WTC11 (cell line): ENCODE results near the gene MED12. TPM values are rescaled to one million over a fixed set of nuclear protein-coding genes. Genes with fewer than 3 reads are reported as not detected.

Experiments used
- ATAC-seq: fragments of 200-7000 bp; cut with Tn5 transposase; 2 replicates; pipeline ENCODE4 v1.10.0; 2021; ENCODE audit warnings: mild to moderate bottlenecking, moderate library complexity
- CTCF ChIA-PET: fragments of 300-600 bp; sonication (Branson Sonifier 250); formaldehyde crosslinking; loops from one replicate; lab custom pipeline; 2021; ENCODE audit warnings: antibody characterized with exemption; lab: Charles Lee
- POLR2A ChIA-PET: fragments of 350-600 bp; sonication (Branson Sonifier 250); formaldehyde crosslinking; loops from one replicate; lab custom pipeline; 2021; ENCODE audit warnings: antibody characterized with exemption; lab: Charles Lee
- DNase-seq: peaks from one replicate; pipeline ENCODE4 v3.0.0; 2021; ENCODE audit warnings: low spot score
- H3K27ac Mint-ChIP-seq: 2 replicates; pipeline ENCODE4 v1.8.0; 2021; ENCODE audit warnings: mixed read lengths
- H3K27me3 Mint-ChIP-seq: 2 replicates; pipeline ENCODE4 v1.8.0; 2021; ENCODE audit warnings: low read depth, mild to moderate bottlenecking, moderate library complexity, mixed read lengths
- H3K36me3 Mint-ChIP-seq: 2 replicates; pipeline ENCODE4 v1.8.0; 2021; ENCODE audit warnings: mixed read lengths
- H3K4me1 Mint-ChIP-seq: 2 replicates; pipeline ENCODE4 v1.8.0; 2022; ENCODE audit warnings: mixed read lengths
- H3K4me3 Mint-ChIP-seq: 2 replicates; pipeline ENCODE4 v1.8.0; 2021; ENCODE audit warnings: mild to moderate bottlenecking, moderate library complexity, mixed read lengths
- H3K9me3 Mint-ChIP-seq: 2 replicates; pipeline ENCODE4 v1.8.0; 2021; ENCODE audit warnings: mixed read lengths
- AFF4 ChIP-seq: sonication (generic); formaldehyde crosslinking; IDR thresholded peaks from 2 replicates; pipeline ENCODE4 v1.8.1; 2023; ENCODE audit warnings: mild to moderate bottlenecking, missing genetic modification reagents, borderline replicate concordance
- ATF3 ChIP-seq: sonication (generic); formaldehyde crosslinking; conservative IDR thresholded peaks from 2 replicates; pipeline ENCODE4 v1.8.1; 2022; ENCODE audit warnings: mild to moderate bottlenecking, missing genetic modification reagents
- ATF6 ChIP-seq: sonication (generic); formaldehyde crosslinking; IDR thresholded peaks from 2 replicates; pipeline ENCODE4 v1.8.1; 2023; ENCODE audit warnings: mild to moderate bottlenecking, missing genetic modification reagents
- CBFB ChIP-seq: sonication (generic); formaldehyde crosslinking; IDR thresholded peaks from 2 replicates; pipeline ENCODE4 v1.8.1; 2022; ENCODE audit warnings: mild to moderate bottlenecking, low read depth, missing genetic modification reagents
- CREM ChIP-seq: sonication (generic); formaldehyde crosslinking; IDR thresholded peaks from 2 replicates; pipeline ENCODE4 v1.8.1; 2022; ENCODE audit warnings: mild to moderate bottlenecking, missing genetic modification reagents, moderate library complexity
- CTCF ChIP-seq: fragments of 200-600 bp; IDR thresholded peaks from 2 replicates; pipeline ENCODE4 v1.8.0; 2022; ENCODE audit warnings: antibody characterized with exemption
- ERG ChIP-seq: fragments of 250-450 bp; sonication (Bioruptor Pico); IDR thresholded peaks from 2 replicates; pipeline ENCODE4 v1.8.0; 2021; ENCODE audit warnings: mild to moderate bottlenecking
- FOXP4 ChIP-seq: sonication (generic); formaldehyde crosslinking; IDR thresholded peaks from 2 replicates; pipeline ENCODE4 v1.8.0; 2022; ENCODE audit warnings: mild to moderate bottlenecking, missing genetic modification reagents
- GRHL2 ChIP-seq: fragments of 250-450 bp; sonication (Bioruptor Pico); IDR thresholded peaks from 2 replicates; pipeline ENCODE4 v1.8.0; 2022; ENCODE audit warnings: mild to moderate bottlenecking, moderate library complexity; ENCODE audit not compliant: insufficient replicate concordance, severe bottlenecking
- GTF2I ChIP-seq: fragments of 250-450 bp; sonication (Bioruptor Pico); conservative IDR thresholded peaks from 2 replicates; pipeline ENCODE4 v1.4.0; 2021; ENCODE audit warnings: mild to moderate bottlenecking
- JAZF1 ChIP-seq: fragments of 250-450 bp; sonication (Bioruptor Pico); IDR thresholded peaks from 2 replicates; pipeline ENCODE4 v1.9.0; 2021; ENCODE audit warnings: moderate library complexity, mild to moderate bottlenecking, inconsistent platforms
- MAX ChIP-seq: sonication (generic); formaldehyde crosslinking; IDR thresholded peaks from 2 replicates; pipeline ENCODE4 v1.8.0; 2022; ENCODE audit warnings: mild to moderate bottlenecking, missing genetic modification reagents
- NFATC4 ChIP-seq: fragments of 250-450 bp; sonication (Bioruptor Pico); IDR thresholded peaks from 2 replicates; pipeline ENCODE4 v1.9.0; 2021; ENCODE audit warnings: mild to moderate bottlenecking
- SP1 ChIP-seq: sonication (generic); formaldehyde crosslinking; conservative IDR thresholded peaks from 2 replicates; pipeline ENCODE4 v1.8.1; 2022; ENCODE audit warnings: missing genetic modification reagents
- ZBTB43 ChIP-seq: sonication (generic); formaldehyde crosslinking; IDR thresholded peaks from 2 replicates; pipeline ENCODE4 v1.8.1; 2023; ENCODE audit warnings: mild to moderate bottlenecking, missing genetic modification reagents
- ZMAT4 ChIP-seq: fragments of 250-450 bp; sonication (Bioruptor Pico); IDR thresholded peaks from 2 replicates; pipeline ENCODE4 v1.9.0; 2021; ENCODE audit warnings: mild to moderate bottlenecking
- ZNF396 ChIP-seq: fragments of 250-450 bp; sonication (Bioruptor Pico); IDR thresholded peaks from 2 replicates; pipeline ENCODE4 v1.8.0; 2021; ENCODE audit warnings: mild to moderate bottlenecking, moderate library complexity, borderline replicate concordance
- ZSCAN18 ChIP-seq: fragments of 250-450 bp; sonication (Bioruptor Pico); IDR thresholded peaks from 2 replicates; pipeline ENCODE4 v2.1.2; 2022; ENCODE audit warnings: mild to moderate bottlenecking, moderate library complexity
- total RNA-seq: library from RNA; stranded (reverse); gene quantifications from 3 replicates; pipeline ENCODE4 v1.2.3, GENCODE V29; 2021

The MED12 gene
- total RNA-seq, 1 experiment from 2014 or later = 35.6 TPM

GRCh38 chrX:71107245-71107644 is 11.2 kb upstream of the MED12 start:
- H3K27me3 Mint-ChIP-seq = peaks cover 39% of the 10 kb centered on the region
- H3K4me3 Mint-ChIP-seq = no peak overlapping the region
- H3K27ac Mint-ChIP-seq = no peak overlapping the region
- POLR2A ChIA-PET = no interaction called here
- CTCF ChIA-PET = no interaction called here
- no peak for TF ChIP-seq ATF6 (CRISPR knock-in tag)
- TF ChIP-seq SP1 = no peak
- no peak for TF ChIP-seq FOXP4 (CRISPR knock-in tag)
- no peak for TF ChIP-seq GTF2I (CRISPR knock-in tag)
- TF ChIP-seq CREM (CRISPR knock-in tag) = no peak
- no peak for TF ChIP-seq ZNF396
- TF ChIP-seq ERG = no peak
- no peak for TF ChIP-seq NFATC4
- no peak for TF ChIP-seq ZSCAN18 (CRISPR knock-in tag)
- no peak for TF ChIP-seq ZMAT4 (CRISPR knock-in tag)
- no peak for TF ChIP-seq CBFB (CRISPR knock-in tag)
- no peak for TF ChIP-seq CTCF
- TF ChIP-seq, all 79 proteins: peak for 0
- Mint-ChIP-seq H3K36me3 (no peaks in the 10 kb centered on the region), H3K9me3 (no peaks in the 10 kb centered on the region), H3K4me1 (peaks cover 42% of the 10 kb centered on the region)
- no peak for DNase-seq
- no peak for ATAC-seq

- ChIA-PET POLR2A (no interaction called here), CTCF (no interaction called here)
- DNase-seq = no peak
- H3K36me3 Mint-ChIP-seq = no peaks in the 10 kb centered on the region
- no peak overlapping the region for H3K4me3 Mint-ChIP-seq
- no peak for ATAC-seq
- H3K27me3 Mint-ChIP-seq = peaks cover 45% of the 10 kb centered on the region
- no peak overlapping the region for H3K27ac Mint-ChIP-seq
- H3K9me3 Mint-ChIP-seq = no peaks in the 10 kb centered on the region
- H3K4me1 Mint-ChIP-seq = peaks cover 36% of the 10 kb centered on the region
- no peak for TF ChIP-seq ATF3
- TF ChIP-seq ZBTB43 (CRISPR knock-in tag) = no peak
- TF ChIP-seq MAX = no peak
- TF ChIP-seq AFF4 = no peak
- TF ChIP-seq GRHL2 (CRISPR knock-in tag) = no peak
- TF ChIP-seq ZSCAN18 (CRISPR knock-in tag) = no peak
- TF ChIP-seq JAZF1 (CRISPR knock-in tag) = no peak
Measured at GRCh38 chrX:71107762-71108360, 10.5 kb upstream of the MED12 start.
